C4-2B (cell line): Measurements from ENCODE around the gene SEL1L2.

ENCODE experiments used
- H3K27ac ChIP-seq: fragments of 450-650 bp; 2 replicates; pipeline ENCODE4 v1.5.1; 2017
- ZFX ChIP-seq: fragments of 450-650 bp; IDR thresholded peaks from 2 replicates; pipeline ENCODE4 v1.6.1; 2017
- TF ChIP-seq, protein P1 (sequence below): fragments of 450-650 bp; conservative IDR thresholded peaks from 2 replicates; pipeline ENCODE4 v1.5.1; 2017; ENCODE audit warnings: mild to moderate bottlenecking

SEL1L2 gene, protein sequence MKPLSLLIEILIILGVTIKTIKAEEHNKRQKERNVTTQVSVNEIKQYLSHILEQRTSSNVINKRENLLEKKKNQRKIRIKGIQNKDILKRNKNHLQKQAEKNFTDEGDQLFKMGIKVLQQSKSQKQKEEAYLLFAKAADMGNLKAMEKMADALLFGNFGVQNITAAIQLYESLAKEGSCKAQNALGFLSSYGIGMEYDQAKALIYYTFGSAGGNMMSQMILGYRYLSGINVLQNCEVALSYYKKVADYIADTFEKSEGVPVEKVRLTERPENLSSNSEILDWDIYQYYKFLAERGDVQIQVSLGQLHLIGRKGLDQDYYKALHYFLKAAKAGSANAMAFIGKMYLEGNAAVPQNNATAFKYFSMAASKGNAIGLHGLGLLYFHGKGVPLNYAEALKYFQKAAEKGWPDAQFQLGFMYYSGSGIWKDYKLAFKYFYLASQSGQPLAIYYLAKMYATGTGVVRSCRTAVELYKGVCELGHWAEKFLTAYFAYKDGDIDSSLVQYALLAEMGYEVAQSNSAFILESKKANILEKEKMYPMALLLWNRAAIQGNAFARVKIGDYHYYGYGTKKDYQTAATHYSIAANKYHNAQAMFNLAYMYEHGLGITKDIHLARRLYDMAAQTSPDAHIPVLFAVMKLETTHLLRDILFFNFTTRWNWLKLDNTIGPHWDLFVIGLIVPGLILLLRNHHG

DNA sequence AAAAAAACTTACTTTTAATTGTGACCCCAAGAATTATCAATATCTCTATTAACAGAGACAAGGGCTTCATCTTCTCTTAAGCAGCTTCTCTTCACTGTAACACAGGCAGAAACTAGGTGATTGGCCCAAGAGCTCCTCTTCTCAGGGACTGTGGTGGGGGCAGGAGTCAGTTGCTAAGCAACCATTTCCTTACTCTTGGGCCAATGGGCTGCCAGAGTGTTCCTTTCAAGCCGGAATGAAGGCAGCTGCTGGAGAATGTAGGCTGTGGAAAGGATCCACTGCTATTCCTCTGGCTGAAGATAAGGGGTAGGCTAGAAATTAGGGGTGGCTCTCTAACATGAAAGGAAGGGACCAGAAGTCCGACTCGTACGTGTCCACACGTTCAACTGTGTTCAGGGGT, at the start of gene SEL1L2:
Gene SEL1L2, minus strand, starts transcription at position 150 of the 400 bp plus-strand sequence. Its CDS starts 80 bp downstream, at position 70.
- H3K27ac ChIP-seq: no peak within 1 kb of the TSS
- no peak for TF ChIP-seq ZFX
- TF ChIP-seq, protein P1, sequence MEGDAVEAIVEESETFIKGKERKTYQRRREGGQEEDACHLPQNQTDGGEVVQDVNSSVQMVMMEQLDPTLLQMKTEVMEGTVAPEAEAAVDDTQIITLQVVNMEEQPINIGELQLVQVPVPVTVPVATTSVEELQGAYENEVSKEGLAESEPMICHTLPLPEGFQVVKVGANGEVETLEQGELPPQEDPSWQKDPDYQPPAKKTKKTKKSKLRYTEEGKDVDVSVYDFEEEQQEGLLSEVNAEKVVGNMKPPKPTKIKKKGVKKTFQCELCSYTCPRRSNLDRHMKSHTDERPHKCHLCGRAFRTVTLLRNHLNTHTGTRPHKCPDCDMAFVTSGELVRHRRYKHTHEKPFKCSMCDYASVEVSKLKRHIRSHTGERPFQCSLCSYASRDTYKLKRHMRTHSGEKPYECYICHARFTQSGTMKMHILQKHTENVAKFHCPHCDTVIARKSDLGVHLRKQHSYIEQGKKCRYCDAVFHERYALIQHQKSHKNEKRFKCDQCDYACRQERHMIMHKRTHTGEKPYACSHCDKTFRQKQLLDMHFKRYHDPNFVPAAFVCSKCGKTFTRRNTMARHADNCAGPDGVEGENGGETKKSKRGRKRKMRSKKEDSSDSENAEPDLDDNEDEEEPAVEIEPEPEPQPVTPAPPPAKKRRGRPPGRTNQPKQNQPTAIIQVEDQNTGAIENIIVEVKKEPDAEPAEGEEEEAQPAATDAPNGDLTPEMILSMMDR: no peak

DNA sequence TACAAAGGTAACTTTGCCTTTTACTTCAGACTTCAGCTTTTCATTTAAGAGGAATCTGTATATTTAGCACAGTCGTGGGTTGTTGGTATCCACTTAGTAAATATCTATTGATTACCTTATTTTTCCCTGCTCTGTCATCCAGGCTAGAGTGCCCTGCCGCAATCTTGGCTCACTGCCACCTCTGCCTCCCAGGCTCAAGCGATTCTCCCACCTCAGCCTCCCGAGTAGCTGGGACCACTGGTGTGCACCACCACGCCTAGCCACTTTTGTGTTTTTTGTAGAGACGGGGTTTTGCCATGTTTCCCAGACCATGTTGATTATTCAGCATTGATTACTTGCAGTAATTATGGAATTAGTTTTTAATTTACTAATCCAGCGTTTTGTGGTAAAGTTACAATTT, 46.2 kb upstream of the SEL1L2 start:
- H3K27ac ChIP-seq: no peak overlapping the region
- no peak for TF ChIP-seq ZFX
- TF ChIP-seq, protein P1: no peak

DNA sequence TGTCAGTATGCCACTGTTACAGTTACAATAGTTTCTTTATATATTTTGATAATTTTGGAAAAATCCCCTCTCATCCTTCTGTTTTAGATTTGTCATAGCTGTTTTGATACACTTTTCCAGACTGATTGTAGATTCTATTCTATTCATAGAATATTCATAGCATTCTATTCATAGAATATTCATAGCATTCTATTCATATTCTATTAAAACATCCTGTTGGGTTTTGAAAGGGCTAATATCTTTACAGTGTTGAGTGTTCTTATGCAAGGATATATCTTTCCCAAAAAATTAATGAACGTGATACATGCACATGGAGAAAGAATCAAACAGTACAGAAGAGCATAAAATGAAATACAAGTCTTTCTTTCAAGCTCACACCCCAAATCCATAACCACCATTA, 42.9 kb upstream of the SEL1L2 start:
- no peak overlapping the region for H3K27ac ChIP-seq
- TF ChIP-seq, protein P1: no peak
- TF ChIP-seq ZFX: no peak

DNA sequence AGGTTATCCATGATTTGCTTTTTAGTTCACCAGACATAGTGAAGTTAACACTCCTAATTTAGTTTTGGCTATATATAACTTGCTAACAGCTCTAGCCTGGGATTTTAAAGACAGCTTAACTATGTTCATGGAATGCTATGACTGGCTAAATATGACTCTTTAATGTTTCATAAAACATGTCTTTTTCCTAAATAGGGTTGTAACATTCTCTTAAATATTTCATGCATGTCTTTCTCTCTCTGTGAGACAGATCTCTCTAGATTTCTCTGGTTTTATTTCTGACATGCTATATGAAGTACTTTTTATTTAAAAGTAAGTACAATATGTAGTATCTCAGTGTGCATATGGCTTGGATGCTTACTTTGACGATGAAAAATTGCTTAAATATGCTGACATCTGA, 40.6 kb upstream of the SEL1L2 start:
- no peak overlapping the region for H3K27ac ChIP-seq
- no peak for TF ChIP-seq ZFX
- TF ChIP-seq, protein P1: no peak

DNA sequence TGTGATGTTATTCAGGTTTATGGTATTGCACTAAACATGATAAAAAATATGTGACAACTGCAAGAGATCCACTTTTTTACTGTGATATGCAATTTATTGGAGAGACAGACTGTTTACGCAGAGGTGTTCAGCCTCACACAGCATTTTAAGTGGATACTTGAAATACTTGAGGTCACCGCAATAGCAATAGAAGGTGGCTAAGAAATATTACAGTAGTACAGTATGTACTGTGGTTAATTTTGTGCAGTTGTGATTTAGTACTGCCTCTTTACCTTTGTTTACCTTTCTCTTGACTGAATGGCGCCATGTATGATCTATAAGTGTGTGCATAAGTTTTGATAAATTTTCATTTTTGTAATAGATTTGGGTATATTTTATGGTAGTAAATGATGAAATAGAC, 22.3 kb upstream of the SEL1L2 start:
- TF ChIP-seq, protein P1: no peak
- no peak for TF ChIP-seq ZFX

DNA sequence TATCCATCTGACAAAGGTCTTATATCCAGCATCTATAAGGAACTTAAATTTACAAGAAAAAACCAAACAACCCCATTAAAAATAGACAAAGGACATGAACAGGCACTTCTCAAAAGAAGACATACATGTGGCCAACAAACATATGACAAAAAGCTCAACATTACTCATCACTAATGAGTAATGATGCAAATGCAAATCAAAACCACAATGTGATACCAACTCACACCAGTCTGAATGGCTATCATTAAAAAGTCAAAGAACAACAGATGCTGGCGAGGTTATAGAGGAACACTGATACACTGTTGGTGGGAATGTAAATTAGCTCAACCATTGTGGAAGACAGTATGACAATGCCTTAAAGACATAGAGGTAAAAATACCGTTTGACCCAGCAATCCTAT, 18.8 kb upstream of the SEL1L2 start:
- no peak for TF ChIP-seq ZFX
- H3K27ac ChIP-seq: no peak overlapping the region

More for the DNA sequence above, 22.3 kb upstream of the SEL1L2 start:
- no peak overlapping the region for H3K27ac ChIP-seq

DNA sequence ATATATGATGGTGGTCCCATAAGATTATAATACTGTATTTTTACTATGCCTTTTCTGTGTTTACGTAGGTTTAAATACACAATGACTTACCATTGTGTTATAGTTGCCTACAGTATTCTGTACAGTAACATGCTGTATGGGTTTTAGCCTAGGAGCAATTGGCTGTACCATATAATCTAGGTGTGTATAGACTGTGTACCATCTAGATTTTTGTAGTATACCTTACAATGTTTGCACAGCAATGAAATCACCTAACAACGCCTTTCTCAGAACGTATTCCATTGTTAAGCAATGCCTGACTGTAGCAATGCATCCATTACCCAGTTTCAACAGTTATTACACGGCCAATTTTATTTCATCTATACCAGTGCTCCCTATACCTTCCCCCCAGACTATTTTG, 15.6 kb upstream of the SEL1L2 start:
- TF ChIP-seq ZFX: no peak
- TF ChIP-seq, protein P1: no peak

More for the DNA sequence above, 15.6 kb upstream of the SEL1L2 start:
- no peak overlapping the region for H3K27ac ChIP-seq
